Panc1 (cell line): Measurements from ENCODE around the gene CSTPP1. TPM values are rescaled to one million over a fixed set of nuclear protein-coding genes. Genes with fewer than 3 reads are reported as not detected.

Experiments used
- ATAC-seq: fragments of 200-7000 bp; cut with Tn5 transposase; 2 replicates; pipeline ENCODE4 v1.9.1; 2020; ENCODE audit warnings: mild to moderate bottlenecking, moderate library complexity
- BruUV-seq: library from RNA; stranded (reverse); fragments of 400-500 nt; replicated peaks from 2 replicates; lab custom pipeline; 2021; lab: Mats Ljungman, UMichigan
- CTCF ChIA-PET: fragments of 300-600 bp; sonication (Branson Sonifier 250); formaldehyde crosslinking; loops from one replicate; lab custom pipeline; 2022; ENCODE audit warnings: antibody characterized with exemption; lab: Charles Lee
- POLR2A ChIA-PET: fragments of 300-600 bp; sonication (Branson Sonifier 250); formaldehyde crosslinking; loops from one replicate; lab custom pipeline; 2022; ENCODE audit warnings: antibody characterized with exemption; lab: Charles Lee
- DNase-seq: peaks from one replicate; pipeline ENCODE4 v3.0.0-alpha.2; 2010; ENCODE audit warnings: low read depth, low spot score
- H3K27ac ChIP-seq: 2 replicates; pipeline ENCODE4 v1.5.1; 2011; ENCODE audit warnings: mild to moderate bottlenecking, low read length, inconsistent platforms
- H3K27me3 ChIP-seq: fragments of 200-500 bp; sonication (Bioruptor generic); 2 replicates; pipeline ENCODE4 v1.6.0; 2014; ENCODE audit warnings: low read length, inconsistent platforms; ENCODE audit not compliant: control insufficient read depth, insufficient read depth
- H3K36me3 ChIP-seq: fragments of 200-500 bp; sonication (Bioruptor generic); 2 replicates; pipeline ENCODE4 v1.5.1; 2014; ENCODE audit warnings: inconsistent platforms, mild to moderate bottlenecking, low read length, moderate library complexity; ENCODE audit not compliant: control insufficient read depth, insufficient read depth
- H3K4me1 ChIP-seq: 2 replicates; pipeline ENCODE4 v1.5.1; 2011; ENCODE audit warnings: inconsistent platforms, mild to moderate bottlenecking, low read length, moderate library complexity; ENCODE audit not compliant: control insufficient read depth, insufficient read depth
- H3K4me3 ChIP-seq, 2 experiments: 2 replicates each; pipeline ENCODE4 v1.5.1; 2011 to 2012; ENCODE audit warnings: low read depth in 2 of 2, low read length in 2 of 2, mild to moderate bottlenecking in 2 of 2, inconsistent platforms in 1 of 2, moderate library complexity in 1 of 2
- H3K9me3 ChIP-seq: fragments of 200-500 bp; sonication (Bioruptor generic); 2 replicates; pipeline ENCODE4 v1.5.1; 2014; ENCODE audit warnings: low read depth, mild to moderate bottlenecking, inconsistent platforms, low read length, moderate library complexity; ENCODE audit not compliant: control insufficient read depth, insufficient read depth
- POLR2AphosphoS5 ChIP-seq: IDR thresholded peaks from 2 replicates; pipeline ENCODE4 v1.6.1; 2012; ENCODE audit warnings: mild to moderate bottlenecking, low read depth, low read length, moderate library complexity
- SIN3A ChIP-seq: IDR thresholded peaks from 2 replicates; pipeline ENCODE4 v1.6.1; 2012; ENCODE audit warnings: low read depth, mild to moderate bottlenecking, low read length, moderate library complexity, borderline replicate concordance; ENCODE audit not compliant: insufficient read depth
- TCF7L2 ChIP-seq: IDR thresholded peaks from 2 replicates; pipeline ENCODE4 v1.6.1; 2011; ENCODE audit warnings: mild to moderate bottlenecking, low read depth, low read length, inconsistent platforms
- in situ Hi-C: cut with HindIII; loops from 2 replicates; pipeline ENCODE4 v1.10.0; 2016; ENCODE audit warnings: low sequenced_read_pairs, low pct_unique_long_range_greater_than_20kb
- intact Hi-C: fragments of 100-400 bp; cut with micrococcal nuclease; formaldehyde crosslinking; loops from one replicate; pipeline ENCODE4 v1.10.0; 2022; ENCODE audit not compliant: unreplicated experiment
- total RNA-seq: library from RNA; stranded (reverse); gene quantifications from one replicate; pipeline ENCODE4 v1.2.1, GENCODE V29; 2021; ENCODE audit not compliant: unreplicated experiment
- TF ChIP-seq, protein P1 (sequence below): fragments of 450-650 bp; IDR thresholded peaks from 2 replicates; pipeline ENCODE4 v1.5.1; 2017; ENCODE audit warnings: mild to moderate bottlenecking
- TF ChIP-seq, protein P2 (sequence below), 2 experiments: IDR thresholded peaks; 2 replicates each; pipeline ENCODE4 v1.6.1; 2011 to 2012; ENCODE audit warnings: low read depth in 2 of 2, control low read depth in 1 of 2, low read length in 1 of 2, mild to moderate bottlenecking in 1 of 2, moderate library complexity in 1 of 2; ENCODE audit not compliant: insufficient read depth in 1 of 2

The CSTPP1 gene
- total RNA-seq, 1 experiment from 2014 or later, result 29.0 TPM

DNA sequence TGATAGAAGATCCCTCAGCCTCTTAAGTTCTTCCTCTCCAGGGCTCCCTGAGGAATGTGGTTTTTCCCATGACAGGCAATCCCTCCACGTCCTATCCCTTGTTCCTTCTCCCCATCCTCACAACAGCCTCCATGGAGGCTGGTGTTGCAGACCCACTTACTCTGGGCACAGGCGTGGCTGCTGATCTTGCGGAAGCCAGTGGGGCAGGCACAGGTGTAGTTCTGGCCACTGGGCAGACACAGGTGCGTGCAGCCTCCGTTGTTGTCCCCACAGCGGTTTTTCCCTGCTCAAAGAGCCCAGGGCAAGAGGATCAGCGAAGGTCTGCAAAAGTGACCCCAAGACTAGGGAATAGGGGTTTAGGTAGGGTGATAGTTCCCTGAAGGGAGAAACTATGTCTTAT lies 47.3 kb upstream of the CSTPP1 start:
- Histone ChIP-seq H3K27ac (no peak overlapping the region), H3K9me3 (no peaks in the 10 kb centered on the region), H3K27me3 (no peaks in the 10 kb centered on the region), H3K36me3 (no peaks in the 10 kb centered on the region), H3K4me3 (no peak overlapping the region), H3K4me1 (no peaks in the 10 kb centered on the region)
- BruUV-seq, result no TSS peak
- in situ Hi-C loops (no loop called here), intact Hi-C loops (loop anchor here (1.0 kb wide), 2 partner anchors 264 to 272 kb away; no protein-coding TSS in a partner anchor)
- DNase-seq, result no peak
- peak; percentile 7; the same call in 1 of the 2 replicates for ATAC-seq
- POLR2A ChIA-PET, result no interaction called here
- CTCF ChIA-PET, result no interaction called here
- TF ChIP-seq SIN3A (no peak), TCF7L2 (no peak), POLR2AphosphoS5 (no peak)
- TF ChIP-seq, protein P1, sequence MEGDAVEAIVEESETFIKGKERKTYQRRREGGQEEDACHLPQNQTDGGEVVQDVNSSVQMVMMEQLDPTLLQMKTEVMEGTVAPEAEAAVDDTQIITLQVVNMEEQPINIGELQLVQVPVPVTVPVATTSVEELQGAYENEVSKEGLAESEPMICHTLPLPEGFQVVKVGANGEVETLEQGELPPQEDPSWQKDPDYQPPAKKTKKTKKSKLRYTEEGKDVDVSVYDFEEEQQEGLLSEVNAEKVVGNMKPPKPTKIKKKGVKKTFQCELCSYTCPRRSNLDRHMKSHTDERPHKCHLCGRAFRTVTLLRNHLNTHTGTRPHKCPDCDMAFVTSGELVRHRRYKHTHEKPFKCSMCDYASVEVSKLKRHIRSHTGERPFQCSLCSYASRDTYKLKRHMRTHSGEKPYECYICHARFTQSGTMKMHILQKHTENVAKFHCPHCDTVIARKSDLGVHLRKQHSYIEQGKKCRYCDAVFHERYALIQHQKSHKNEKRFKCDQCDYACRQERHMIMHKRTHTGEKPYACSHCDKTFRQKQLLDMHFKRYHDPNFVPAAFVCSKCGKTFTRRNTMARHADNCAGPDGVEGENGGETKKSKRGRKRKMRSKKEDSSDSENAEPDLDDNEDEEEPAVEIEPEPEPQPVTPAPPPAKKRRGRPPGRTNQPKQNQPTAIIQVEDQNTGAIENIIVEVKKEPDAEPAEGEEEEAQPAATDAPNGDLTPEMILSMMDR, result no peak
- TF ChIP-seq, protein P2, sequence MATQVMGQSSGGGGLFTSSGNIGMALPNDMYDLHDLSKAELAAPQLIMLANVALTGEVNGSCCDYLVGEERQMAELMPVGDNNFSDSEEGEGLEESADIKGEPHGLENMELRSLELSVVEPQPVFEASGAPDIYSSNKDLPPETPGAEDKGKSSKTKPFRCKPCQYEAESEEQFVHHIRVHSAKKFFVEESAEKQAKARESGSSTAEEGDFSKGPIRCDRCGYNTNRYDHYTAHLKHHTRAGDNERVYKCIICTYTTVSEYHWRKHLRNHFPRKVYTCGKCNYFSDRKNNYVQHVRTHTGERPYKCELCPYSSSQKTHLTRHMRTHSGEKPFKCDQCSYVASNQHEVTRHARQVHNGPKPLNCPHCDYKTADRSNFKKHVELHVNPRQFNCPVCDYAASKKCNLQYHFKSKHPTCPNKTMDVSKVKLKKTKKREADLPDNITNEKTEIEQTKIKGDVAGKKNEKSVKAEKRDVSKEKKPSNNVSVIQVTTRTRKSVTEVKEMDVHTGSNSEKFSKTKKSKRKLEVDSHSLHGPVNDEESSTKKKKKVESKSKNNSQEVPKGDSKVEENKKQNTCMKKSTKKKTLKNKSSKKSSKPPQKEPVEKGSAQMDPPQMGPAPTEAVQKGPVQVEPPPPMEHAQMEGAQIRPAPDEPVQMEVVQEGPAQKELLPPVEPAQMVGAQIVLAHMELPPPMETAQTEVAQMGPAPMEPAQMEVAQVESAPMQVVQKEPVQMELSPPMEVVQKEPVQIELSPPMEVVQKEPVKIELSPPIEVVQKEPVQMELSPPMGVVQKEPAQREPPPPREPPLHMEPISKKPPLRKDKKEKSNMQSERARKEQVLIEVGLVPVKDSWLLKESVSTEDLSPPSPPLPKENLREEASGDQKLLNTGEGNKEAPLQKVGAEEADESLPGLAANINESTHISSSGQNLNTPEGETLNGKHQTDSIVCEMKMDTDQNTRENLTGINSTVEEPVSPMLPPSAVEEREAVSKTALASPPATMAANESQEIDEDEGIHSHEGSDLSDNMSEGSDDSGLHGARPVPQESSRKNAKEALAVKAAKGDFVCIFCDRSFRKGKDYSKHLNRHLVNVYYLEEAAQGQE (IDR thresholded peaks at IDR 0.05; ENCODE audit: insufficient read depth in 1 of 2, low read depth in 2 of 2, low read length in 1 of 2), result no peak

DNA sequence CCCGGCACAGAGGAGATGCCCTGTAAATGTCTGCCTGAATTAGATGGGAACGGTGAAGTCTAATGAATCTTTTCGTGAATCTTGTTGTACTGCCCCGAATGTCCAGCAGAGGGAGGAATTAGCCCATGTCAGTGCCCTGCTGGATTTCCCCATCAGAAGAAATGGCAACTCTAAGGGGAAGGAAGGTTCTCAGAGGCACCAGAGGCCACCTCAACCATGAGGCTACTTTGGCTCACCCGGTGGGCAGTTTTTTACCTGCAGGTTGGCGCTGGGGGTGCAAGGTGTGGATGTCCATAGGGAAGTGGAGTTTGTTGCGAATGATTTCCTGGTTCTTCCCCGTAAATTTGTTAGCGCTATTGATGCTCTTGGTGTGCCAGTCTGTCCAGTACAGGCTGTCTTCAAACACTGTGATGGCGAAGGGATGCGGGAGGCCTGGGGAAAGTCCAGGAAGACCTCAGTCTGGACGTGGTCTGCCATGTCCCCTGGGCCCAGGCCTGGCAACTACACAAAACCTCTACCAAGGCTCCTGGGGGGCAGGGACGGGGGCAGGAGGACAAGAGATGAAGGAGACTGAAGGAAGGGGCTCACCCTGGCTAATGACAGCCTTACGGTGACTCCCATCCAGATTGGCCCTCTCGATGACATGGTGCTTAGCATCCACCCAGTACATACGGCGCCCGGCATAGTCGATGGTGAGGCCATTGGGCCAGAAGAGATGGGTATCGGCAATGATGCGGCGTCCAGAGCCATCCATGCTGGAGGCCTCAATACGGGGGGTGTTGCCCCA lies 46.7 kb upstream of the CSTPP1 start:
- DNase-seq (peak; percentile 72), ATAC-seq (peak; percentile 90)
- Histone ChIP-seq H3K36me3 (no peaks in the 10 kb centered on the region), H3K27me3 (no peaks in the 10 kb centered on the region), H3K4me3 (no peak overlapping the region), H3K27ac (no peak overlapping the region), H3K9me3 (no peaks in the 10 kb centered on the region), H3K4me1 (no peaks in the 10 kb centered on the region)
- no peak for TF ChIP-seq TCF7L2
- TF ChIP-seq, protein P1, result peak; percentile 92
- in situ Hi-C loops, result no loop called here
- ChIA-PET POLR2A (no interaction called here), CTCF (interaction anchor here (1.1 kb wide), 1 partner anchor 263 kb away, joined by 5 read pairs; no protein-coding TSS in a partner anchor)
- intact Hi-C loops, result loop anchor here (1.0 kb wide), 2 partner anchors 263 to 271 kb away; no protein-coding TSS in a partner anchor
- BruUV-seq, result no TSS peak
